Measurements from ENCODE around the gene PAPPA2.

Gene PAPPA2

GRCh38 chr1:176691251-176692228 is 228.6 kb downstream of the PAPPA2 start:
- H3K27me3 ChIP-seq (ENCODE audit: control insufficient read depth, insufficient read depth, low read length, poor library complexity, severe bottlenecking), result no peaks in the 10 kb centered on the region
- no peak overlapping the region for H3K27ac ChIP-seq (ENCODE audit: insufficient read depth, low read depth, low read length, poor library complexity, severe bottlenecking)
- H3K36me3 ChIP-seq (ENCODE audit: control insufficient read depth, insufficient read depth, low read length), result no peaks in the 10 kb centered on the region
- WGBS, 2 experiments, result 59 to 65% methylated on average over 8 of the region's 8 CpGs
- H3K4me3 ChIP-seq (ENCODE audit: insufficient read depth, low read depth, low read length), result no peak overlapping the region
- no peaks in the 10 kb centered on the region for H3K9me3 ChIP-seq (ENCODE audit: control insufficient read depth, low read length)
- no peaks in the 10 kb centered on the region for H3K4me1 ChIP-seq (ENCODE audit: control insufficient read depth, insufficient read depth, low read length)

GRCh38 chr1:176692431-176692830 is 229.5 kb downstream of the PAPPA2 start:
- H3K27me3 ChIP-seq (ENCODE audit: control insufficient read depth, insufficient read depth, low read length, poor library complexity, severe bottlenecking), result no peaks in the 10 kb centered on the region
- 89 to 97% methylated on average over 4 of the region's 4 CpGs for WGBS, 2 experiments
- no peaks in the 10 kb centered on the region for H3K4me1 ChIP-seq (ENCODE audit: control insufficient read depth, insufficient read depth, low read length)
- H3K9me3 ChIP-seq (ENCODE audit: control insufficient read depth, low read length), result no peaks in the 10 kb centered on the region
- H3K27ac ChIP-seq (ENCODE audit: insufficient read depth, low read depth, low read length, poor library complexity, severe bottlenecking), result no peak overlapping the region
- H3K4me3 ChIP-seq (ENCODE audit: insufficient read depth, low read depth, low read length), result no peak overlapping the region
- no peaks in the 10 kb centered on the region for H3K36me3 ChIP-seq (ENCODE audit: control insufficient read depth, insufficient read depth, low read length)

GRCh38 chr1:176692988-176693696 is 230.2 kb downstream of the PAPPA2 start:
- H3K4me3 ChIP-seq (ENCODE audit: insufficient read depth, low read depth, low read length), result no peak overlapping the region
- no peaks in the 10 kb centered on the region for H3K4me1 ChIP-seq (ENCODE audit: control insufficient read depth, insufficient read depth, low read length)
- no peaks in the 10 kb centered on the region for H3K9me3 ChIP-seq (ENCODE audit: control insufficient read depth, low read length)
- WGBS, 2 experiments, result 89 to 93% methylated on average over 6 of the region's 6 CpGs
- no peaks in the 10 kb centered on the region for H3K36me3 ChIP-seq (ENCODE audit: control insufficient read depth, insufficient read depth, low read length)
- H3K27me3 ChIP-seq (ENCODE audit: control insufficient read depth, insufficient read depth, low read length, poor library complexity, severe bottlenecking), result no peaks in the 10 kb centered on the region
- H3K27ac ChIP-seq (ENCODE audit: insufficient read depth, low read depth, low read length, poor library complexity, severe bottlenecking), result no peak overlapping the region

DNA sequence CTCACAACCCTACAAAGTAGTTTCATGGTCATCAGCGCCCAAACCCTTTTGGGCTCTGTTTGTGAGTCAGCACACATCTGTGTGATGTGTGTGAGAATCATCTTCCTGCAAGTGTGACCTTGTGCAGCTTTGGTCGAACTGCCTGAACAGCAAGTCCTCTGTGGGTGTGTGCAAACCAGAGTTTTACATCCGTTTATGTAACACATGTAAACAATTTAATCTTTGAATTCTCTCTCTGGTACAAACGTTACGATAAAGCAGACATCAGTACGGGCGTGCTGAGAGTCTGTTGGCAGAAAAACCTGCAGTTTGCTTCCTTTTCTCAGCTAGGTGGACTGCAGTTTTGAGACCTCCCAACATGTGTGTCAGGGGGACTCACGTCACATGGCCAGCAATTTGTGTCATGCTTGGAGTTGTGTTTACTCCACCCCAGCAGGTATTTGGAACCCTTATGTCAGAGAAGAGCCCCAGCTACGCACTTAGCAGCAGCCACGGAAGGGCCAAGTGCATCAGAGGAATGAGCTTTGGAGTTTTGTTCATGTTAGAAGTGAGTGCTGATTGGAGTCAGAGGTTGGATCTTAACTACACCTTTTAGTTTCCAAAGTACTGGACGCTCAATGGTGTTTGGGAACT is 230.8 kb downstream of the PAPPA2 start:
- H3K27me3 ChIP-seq (ENCODE audit: control insufficient read depth, insufficient read depth, low read length, poor library complexity, severe bottlenecking), result no peaks in the 10 kb centered on the region
- H3K27ac ChIP-seq (ENCODE audit: insufficient read depth, low read depth, low read length, poor library complexity, severe bottlenecking), result no peak overlapping the region
- 91 to 92% methylated on average over 11 of the region's 11 CpGs for WGBS, 2 experiments
- H3K9me3 ChIP-seq (ENCODE audit: control insufficient read depth, low read length), result no peaks in the 10 kb centered on the region
- no peaks in the 10 kb centered on the region for H3K4me1 ChIP-seq (ENCODE audit: control insufficient read depth, insufficient read depth, low read length)
- H3K4me3 ChIP-seq (ENCODE audit: insufficient read depth, low read depth, low read length), result no peak overlapping the region
- H3K36me3 ChIP-seq (ENCODE audit: control insufficient read depth, insufficient read depth, low read length), result no peaks in the 10 kb centered on the region

GRCh38 chr1:176694713-176695112 is 231.7 kb downstream of the PAPPA2 start:
- WGBS, 2 experiments, result 85 to 93% methylated on average over 2 of the region's 2 CpGs
- H3K27me3 ChIP-seq (ENCODE audit: control insufficient read depth, insufficient read depth, low read length, poor library complexity, severe bottlenecking), result no peaks in the 10 kb centered on the region
- H3K4me1 ChIP-seq (ENCODE audit: control insufficient read depth, insufficient read depth, low read length), result no peaks in the 10 kb centered on the region
- no peaks in the 10 kb centered on the region for H3K9me3 ChIP-seq (ENCODE audit: control insufficient read depth, low read length)
- no peak overlapping the region for H3K4me3 ChIP-seq (ENCODE audit: insufficient read depth, low read depth, low read length)
- no peaks in the 10 kb centered on the region for H3K36me3 ChIP-seq (ENCODE audit: control insufficient read depth, insufficient read depth, low read length)
- no peak overlapping the region for H3K27ac ChIP-seq (ENCODE audit: insufficient read depth, low read depth, low read length, poor library complexity, severe bottlenecking)

DNA sequence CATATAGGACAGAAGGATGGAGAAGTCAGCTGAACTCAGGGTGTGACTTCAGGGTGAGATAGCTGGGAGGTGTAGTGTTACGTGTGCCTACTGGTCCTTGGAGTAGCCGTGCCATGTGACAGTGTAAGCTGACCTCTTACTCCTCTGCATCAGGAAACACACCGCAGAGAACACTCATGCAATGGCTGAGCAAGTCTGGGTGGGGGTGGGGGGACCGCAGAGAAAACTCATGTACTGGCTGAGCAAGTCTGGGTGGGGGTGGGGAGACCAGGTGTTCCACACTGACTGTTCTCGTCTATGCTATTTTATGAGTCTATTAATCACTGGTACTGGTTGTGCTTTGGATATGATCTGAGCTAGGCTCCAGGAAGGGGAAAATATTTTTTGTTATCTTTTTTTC is 233.1 kb downstream of the PAPPA2 start:
- Histone ChIP-seq H3K4me3 (ENCODE audit: insufficient read depth, low read depth, low read length) (no peak overlapping the region), H3K27me3 (ENCODE audit: control insufficient read depth, insufficient read depth, low read length, poor library complexity, severe bottlenecking) (no peaks in the 10 kb centered on the region), H3K4me1 (ENCODE audit: control insufficient read depth, insufficient read depth, low read length) (no peaks in the 10 kb centered on the region), H3K36me3 (ENCODE audit: control insufficient read depth, insufficient read depth, low read length) (no peaks in the 10 kb centered on the region), H3K27ac (ENCODE audit: insufficient read depth, low read depth, low read length, poor library complexity, severe bottlenecking) (no peak overlapping the region), H3K9me3 (ENCODE audit: control insufficient read depth, low read length) (no peaks in the 10 kb centered on the region)
- WGBS, 2 experiments, result 59 to 65% methylated on average over 5 of the region's 5 CpGs

GRCh38 chr1:176696689-176697088 is 233.7 kb downstream of the PAPPA2 start:
- Histone ChIP-seq H3K4me3 (ENCODE audit: insufficient read depth, low read depth, low read length) (no peak overlapping the region), H3K9me3 (ENCODE audit: control insufficient read depth, low read length) (no peaks in the 10 kb centered on the region), H3K36me3 (ENCODE audit: control insufficient read depth, insufficient read depth, low read length) (no peaks in the 10 kb centered on the region), H3K4me1 (ENCODE audit: control insufficient read depth, insufficient read depth, low read length) (no peaks in the 10 kb centered on the region), H3K27me3 (ENCODE audit: control insufficient read depth, insufficient read depth, low read length, poor library complexity, severe bottlenecking) (no peaks in the 10 kb centered on the region), H3K27ac (ENCODE audit: insufficient read depth, low read depth, low read length, poor library complexity, severe bottlenecking) (no peak overlapping the region)
- WGBS, 2 experiments, result 90 to 95% methylated on average over 1 of the region's 1 CpG

DNA sequence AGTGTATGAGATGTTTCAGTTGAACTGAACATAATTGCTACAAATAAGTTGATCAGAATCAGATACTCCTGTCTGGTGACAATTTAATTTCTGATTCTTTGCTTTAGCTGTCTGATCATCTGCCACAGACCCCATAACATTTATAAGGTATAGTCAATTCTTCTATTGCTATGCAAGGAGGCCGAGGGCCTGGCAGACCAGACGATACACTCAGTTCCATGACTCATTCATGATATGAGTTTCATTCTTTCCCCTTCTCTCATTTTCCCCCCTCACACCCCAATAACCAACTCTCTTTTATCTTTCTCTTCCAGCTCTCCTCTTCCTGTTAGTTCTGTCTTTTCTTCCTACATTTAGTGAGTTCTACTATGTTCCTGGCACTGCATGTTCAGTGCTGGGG is 236.8 kb downstream of the PAPPA2 start:
- Histone ChIP-seq H3K27me3 (ENCODE audit: control insufficient read depth, insufficient read depth, low read length, poor library complexity, severe bottlenecking) (no peaks in the 10 kb centered on the region), H3K27ac (ENCODE audit: insufficient read depth, low read depth, low read length, poor library complexity, severe bottlenecking) (no peak overlapping the region), H3K9me3 (ENCODE audit: control insufficient read depth, low read length) (no peaks in the 10 kb centered on the region), H3K4me1 (ENCODE audit: control insufficient read depth, insufficient read depth, low read length) (no peaks in the 10 kb centered on the region), H3K36me3 (ENCODE audit: control insufficient read depth, insufficient read depth, low read length) (no peaks in the 10 kb centered on the region), H3K4me3 (ENCODE audit: insufficient read depth, low read depth, low read length) (no peak overlapping the region)
- WGBS, 2 experiments, result 97% methylated on average over 2 of the region's 2 CpGs

DNA sequence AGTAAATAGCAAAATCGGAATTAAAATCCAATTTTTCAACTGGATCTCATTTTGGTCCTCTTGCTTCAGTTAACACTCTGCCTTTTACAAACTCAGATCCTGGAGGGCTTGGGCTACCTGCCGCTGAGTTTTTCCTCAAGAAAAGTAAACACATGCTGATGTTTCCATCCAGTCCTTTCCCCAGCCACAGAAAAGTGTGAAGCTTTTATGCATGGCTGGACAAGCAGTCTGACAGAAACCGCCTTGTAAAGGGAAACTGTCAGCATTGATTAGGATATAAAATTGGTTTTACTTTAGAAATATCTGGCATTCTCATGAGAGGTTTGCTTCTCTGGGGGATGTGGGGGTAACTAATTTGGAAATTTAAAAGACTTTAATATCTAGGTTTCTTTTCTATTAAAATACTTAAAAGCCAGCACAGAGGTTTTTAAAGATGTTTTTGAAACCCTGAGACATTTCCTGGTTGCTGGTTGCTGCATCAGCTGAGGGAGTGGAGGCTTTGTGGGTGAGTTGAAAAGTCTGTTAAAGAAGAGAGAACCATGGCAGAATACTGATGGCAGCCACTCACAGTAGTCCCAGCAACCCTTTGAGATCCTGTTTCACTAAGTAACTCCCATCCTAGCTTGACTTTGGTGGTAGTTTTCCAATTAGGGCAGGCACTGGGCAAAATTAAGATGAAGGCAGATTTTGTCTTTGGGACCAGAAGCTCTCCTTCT is 238.3 kb downstream of the PAPPA2 start:
- Histone ChIP-seq H3K27ac (ENCODE audit: insufficient read depth, low read depth, low read length, poor library complexity, severe bottlenecking) (no peak overlapping the region), H3K27me3 (ENCODE audit: control insufficient read depth, insufficient read depth, low read length, poor library complexity, severe bottlenecking) (no peaks in the 10 kb centered on the region), H3K4me1 (ENCODE audit: control insufficient read depth, insufficient read depth, low read length) (no peaks in the 10 kb centered on the region), H3K9me3 (ENCODE audit: control insufficient read depth, low read length) (no peaks in the 10 kb centered on the region), H3K4me3 (ENCODE audit: insufficient read depth, low read depth, low read length) (no peak overlapping the region), H3K36me3 (ENCODE audit: control insufficient read depth, insufficient read depth, low read length) (no peaks in the 10 kb centered on the region)
- WGBS, 2 experiments, result 70 to 81% methylated on average over 3 of the region's 3 CpGs

Measured in ectodermal cell (in vitro differentiated cells).